SK-N-SH (cell line): ENCODE results near the gene CD70.
"Not testable (repeated sequence)": the region's sequence is repeated elsewhere in the genome, so short reads cannot be mapped to it uniquely, and the experiment has no call there.

Experiments used
- CHD2 ChIP-seq: fragments of 150-350 bp; IDR thresholded peaks from 2 replicates; pipeline ENCODE4 v1.6.1; 2018; ENCODE audit warnings: low read length; ENCODE audit not compliant: partially characterized antibody
- CTCF ChIP-seq: fragments of 200-600 bp; sonication (generic); IDR thresholded peaks from 2 replicates; pipeline ENCODE4 v1.6.1; 2017; ENCODE audit warnings: antibody characterized with exemption, mild to moderate bottlenecking, moderate library complexity
- ELF1 ChIP-seq: IDR thresholded peaks from 2 replicates; pipeline ENCODE4 v1.4.0; 2012
- EP300 ChIP-seq, 2 experiments: IDR thresholded peaks; 2 replicates each; pipeline versions ENCODE4 v1.4.0 to v1.6.1; 2012; ENCODE audit warnings: borderline replicate concordance in 1 of 2, low read depth in 1 of 2, low read length in 1 of 2
- MXI1 ChIP-seq: IDR thresholded peaks from 2 replicates; pipeline ENCODE4 v1.6.1; 2012; ENCODE audit warnings: mild to moderate bottlenecking, low read depth, low read length, improper control_type of control experiment
- NFIC ChIP-seq: IDR thresholded peaks from 2 replicates; pipeline ENCODE4 v1.4.0; 2012; ENCODE audit warnings: borderline replicate concordance
- POLR2AphosphoS5 ChIP-seq: IDR thresholded peaks from 2 replicates; pipeline ENCODE4 v1.6.1; 2012; ENCODE audit warnings: low read depth, low read length
- SMC3 ChIP-seq: IDR thresholded peaks from 2 replicates; pipeline ENCODE4 v1.6.1; 2012; ENCODE audit warnings: low read depth, low read length, improper control_type of control experiment
- TAF1 ChIP-seq: IDR thresholded peaks from 2 replicates; pipeline ENCODE4 v1.6.1; 2012; ENCODE audit warnings: low read depth, mild to moderate bottlenecking, low read length, moderate library complexity, borderline replicate concordance

DNA sequence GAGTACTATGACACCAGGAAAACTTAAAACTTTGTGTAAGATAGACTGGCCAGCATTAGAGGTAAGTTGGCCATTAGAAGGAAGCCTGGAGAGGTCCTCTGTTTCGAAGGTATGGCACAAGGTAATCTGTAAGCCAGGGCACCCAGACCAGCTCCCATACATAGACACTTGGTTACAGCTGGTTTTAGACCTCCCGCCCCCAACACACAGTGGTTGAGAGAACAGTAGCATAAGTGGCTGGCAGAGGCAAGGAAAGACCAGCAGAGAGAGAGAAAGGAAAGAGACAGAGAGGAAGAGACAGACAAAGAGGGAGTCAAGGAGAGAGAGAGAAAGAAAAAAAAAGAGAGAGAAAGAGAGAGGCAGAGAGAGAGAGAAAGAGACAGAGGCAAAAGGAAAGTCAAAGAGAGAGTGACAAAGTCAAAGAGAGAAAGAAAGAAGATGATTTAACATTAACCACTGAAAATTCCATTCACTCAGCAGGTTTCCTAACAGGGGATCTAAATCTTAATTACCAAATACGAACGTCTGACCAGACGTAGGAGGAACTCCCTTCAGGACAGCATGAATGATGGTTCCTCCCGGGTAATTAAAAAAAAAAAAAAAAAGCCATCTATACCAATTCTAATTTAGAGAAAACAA lies 7.4 kb upstream of the CD70 start:
- not testable (repeated sequence) for TF ChIP-seq ELF1; CTCF; NFIC; POLR2AphosphoS5; TAF1; EP300 (IDR thresholded peaks at IDR 0.05; ENCODE audit: borderline replicate concordance in 1 of 2, low read depth in 1 of 2, low read length in 1 of 2); CHD2; MXI1; SMC3
